ENCODE data around the gene DISC1. TPM values are rescaled to one million over a fixed set of nuclear protein-coding genes. Genes with fewer than 3 reads are reported as not detected.
"Not testable (repeated sequence)": the region's sequence is repeated elsewhere in the genome, so short reads cannot be mapped to it uniquely, and the experiment has no call there.

DISC1 gene
- total RNA-seq, 3 donors from 2014 or later: 12.1 to 18.9 (median 12.4) TPM

GRCh38 chr1:231612393-231613089, 14.0 kb upstream of the DISC1 start:
- H3K4me1 ChIP-seq: no peaks in the 10 kb centered on the region
- DNase-seq (ENCODE audit: low spot score in 2 of 2): no peak
- intact Hi-C loops (cut with DNase I; ENCODE audit: low total_unique reads): no loop called here
- H3K27ac ChIP-seq: no peak overlapping the region
- H3K36me3 ChIP-seq: no peaks in the 10 kb centered on the region
- no peaks in the 10 kb centered on the region for H3K27me3 ChIP-seq
- H3K9me3 ChIP-seq: no peaks in the 10 kb centered on the region
- H3K4me3 ChIP-seq: no peak overlapping the region
- TF ChIP-seq, protein P1, sequence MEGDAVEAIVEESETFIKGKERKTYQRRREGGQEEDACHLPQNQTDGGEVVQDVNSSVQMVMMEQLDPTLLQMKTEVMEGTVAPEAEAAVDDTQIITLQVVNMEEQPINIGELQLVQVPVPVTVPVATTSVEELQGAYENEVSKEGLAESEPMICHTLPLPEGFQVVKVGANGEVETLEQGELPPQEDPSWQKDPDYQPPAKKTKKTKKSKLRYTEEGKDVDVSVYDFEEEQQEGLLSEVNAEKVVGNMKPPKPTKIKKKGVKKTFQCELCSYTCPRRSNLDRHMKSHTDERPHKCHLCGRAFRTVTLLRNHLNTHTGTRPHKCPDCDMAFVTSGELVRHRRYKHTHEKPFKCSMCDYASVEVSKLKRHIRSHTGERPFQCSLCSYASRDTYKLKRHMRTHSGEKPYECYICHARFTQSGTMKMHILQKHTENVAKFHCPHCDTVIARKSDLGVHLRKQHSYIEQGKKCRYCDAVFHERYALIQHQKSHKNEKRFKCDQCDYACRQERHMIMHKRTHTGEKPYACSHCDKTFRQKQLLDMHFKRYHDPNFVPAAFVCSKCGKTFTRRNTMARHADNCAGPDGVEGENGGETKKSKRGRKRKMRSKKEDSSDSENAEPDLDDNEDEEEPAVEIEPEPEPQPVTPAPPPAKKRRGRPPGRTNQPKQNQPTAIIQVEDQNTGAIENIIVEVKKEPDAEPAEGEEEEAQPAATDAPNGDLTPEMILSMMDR (IDR thresholded peaks at IDR 0.05): no peak
- no peak for TF ChIP-seq POLR2AphosphoS5 (IDR thresholded peaks at IDR 0.05)
- no peak for TF ChIP-seq POLR2A (IDR thresholded peaks at IDR 0.05)

DNA sequence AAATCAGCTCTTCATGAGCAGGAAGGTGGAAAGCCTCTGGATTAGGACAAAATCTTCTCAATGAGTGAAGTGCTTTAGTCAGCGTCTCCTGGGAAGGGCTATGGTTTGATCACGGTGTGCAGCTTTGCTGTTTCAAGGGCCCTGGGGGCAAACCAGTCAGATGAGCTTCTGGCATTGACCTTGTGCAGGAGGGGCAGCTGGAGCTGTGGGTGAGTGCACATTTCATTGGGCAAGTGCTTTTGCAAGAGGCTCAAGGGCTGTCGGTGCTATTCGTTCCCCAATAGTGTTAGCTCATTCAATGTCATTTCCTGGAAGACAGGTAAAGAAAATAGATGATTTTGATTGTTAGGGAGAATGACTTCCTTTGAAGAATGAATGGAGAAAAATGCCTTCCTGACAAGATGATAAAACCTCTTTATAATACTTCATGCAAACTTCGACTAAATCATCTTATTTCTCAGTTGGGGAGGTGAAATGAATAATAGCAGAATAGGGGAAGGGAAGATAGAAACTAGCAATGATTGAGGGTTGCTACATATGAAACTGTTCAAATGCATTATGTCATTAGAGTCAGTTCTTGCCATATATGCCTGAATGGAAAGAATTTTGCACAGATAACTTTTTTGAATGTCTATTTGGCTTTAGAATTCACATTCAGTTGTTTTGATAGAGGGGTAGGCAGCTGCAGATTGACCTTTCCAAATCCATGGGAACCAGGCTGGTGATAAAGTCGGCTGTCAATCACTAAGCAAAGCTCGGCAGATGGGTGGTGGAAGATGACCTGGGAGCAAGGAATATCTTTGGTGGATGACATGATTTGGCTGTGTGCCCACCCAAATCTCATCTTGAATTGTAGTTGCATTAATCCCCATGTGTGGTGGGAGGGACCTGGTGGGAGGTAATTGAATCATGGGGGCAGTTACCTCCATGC, 12.9 kb upstream of the DISC1 start:
- Histone ChIP-seq H3K27ac (no peak overlapping the region), H3K36me3 (no peaks in the 10 kb centered on the region), H3K27me3 (no peaks in the 10 kb centered on the region), H3K4me3 (no peak overlapping the region), H3K4me1 (no peaks in the 10 kb centered on the region), H3K9me3 (no peaks in the 10 kb centered on the region)
- no peak for DNase-seq (ENCODE audit: low spot score in 2 of 2)
- TF ChIP-seq POLR2AphosphoS5 (IDR thresholded peaks at IDR 0.05): no peak
- TF ChIP-seq, protein P1 (IDR thresholded peaks at IDR 0.05): no peak
- TF ChIP-seq POLR2A (IDR thresholded peaks at IDR 0.05): no peak
- intact Hi-C loops (cut with DNase I; ENCODE audit: low total_unique reads): no loop called here

- DNase-seq (ENCODE audit: low spot score in 2 of 2): no peak
- no peak for TF ChIP-seq POLR2A (IDR thresholded peaks at IDR 0.05)
- intact Hi-C loops (cut with DNase I; ENCODE audit: low total_unique reads): no loop called here
These were observed 9.9 kb upstream of the DISC1 start for GRCh38 chr1:231616667-231617066.

DNA sequence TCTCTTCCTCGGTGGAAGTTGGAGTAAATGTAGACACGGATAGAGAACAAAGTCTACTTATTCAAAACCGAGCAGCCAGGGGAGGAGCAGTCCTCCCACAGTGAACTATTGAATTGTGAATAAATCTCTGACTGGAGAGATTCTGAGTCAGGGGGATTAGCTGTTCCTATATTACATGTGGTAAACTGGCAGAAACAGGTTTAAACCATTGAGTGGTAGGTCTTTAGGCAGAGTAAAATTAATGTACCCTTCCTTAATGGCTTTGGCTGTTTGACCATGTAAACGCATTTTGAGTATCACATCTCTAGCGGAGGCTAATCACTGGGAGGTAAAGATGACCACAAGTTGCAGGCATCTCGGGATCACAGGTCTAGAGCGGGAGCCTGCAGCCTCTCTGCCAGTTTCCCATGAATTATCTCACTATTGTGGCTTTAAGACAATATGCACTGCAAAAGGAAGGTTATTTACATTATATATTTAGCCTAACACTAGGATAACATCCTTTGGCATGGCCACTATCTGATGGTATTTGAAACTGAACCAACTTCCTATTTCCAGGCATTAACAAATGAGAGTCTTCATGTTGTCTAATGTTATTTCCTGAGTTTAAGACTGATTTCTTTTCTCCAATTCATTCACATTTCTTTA, 7.9 kb upstream of the DISC1 start:
- Histone ChIP-seq H3K27ac (no peak overlapping the region), H3K27me3 (no peaks in the 10 kb centered on the region), H3K4me3 (no peak overlapping the region), H3K36me3 (no peaks in the 10 kb centered on the region), H3K9me3 (no peaks in the 10 kb centered on the region), H3K4me1 (no peaks in the 10 kb centered on the region)
- TF ChIP-seq, protein P1 (IDR thresholded peaks at IDR 0.05): no peak
- TF ChIP-seq POLR2A (IDR thresholded peaks at IDR 0.05) (no peak), POLR2AphosphoS5 (IDR thresholded peaks at IDR 0.05) (no peak)
- no peak for DNase-seq (ENCODE audit: low spot score in 2 of 2)
- intact Hi-C loops (cut with DNase I; ENCODE audit: low total_unique reads): no loop called here

More at GRCh38 chr1:231616667-231617066, 9.9 kb upstream of the DISC1 start:
- no peaks in the 10 kb centered on the region for H3K36me3 ChIP-seq
- H3K9me3 ChIP-seq: no peaks in the 10 kb centered on the region
- H3K27ac ChIP-seq: no peak overlapping the region
- H3K4me1 ChIP-seq: no peaks in the 10 kb centered on the region
- no peak overlapping the region for H3K4me3 ChIP-seq
- H3K27me3 ChIP-seq: no peaks in the 10 kb centered on the region

- intact Hi-C loops (cut with DNase I; ENCODE audit: low total_unique reads): no loop called here
- TF ChIP-seq POLR2A (IDR thresholded peaks at IDR 0.05) (no peak), POLR2AphosphoS5 (IDR thresholded peaks at IDR 0.05) (no peak)
- TF ChIP-seq, protein P1 (IDR thresholded peaks at IDR 0.05): no peak
These were observed 7.3 kb upstream of the DISC1 start for GRCh38 chr1:231619257-231619634.

GRCh38 chr1:231625042-231625441, 1.5 kb upstream of the DISC1 start:
- H3K4me3 ChIP-seq; H3K27me3 ChIP-seq; H3K4me1 ChIP-seq; H3K9me3 ChIP-seq; H3K36me3 ChIP-seq; DNase-seq (ENCODE audit: low spot score in 2 of 2); H3K27ac ChIP-seq; intact Hi-C loops (cut with DNase I; ENCODE audit: low total_unique reads): not testable (repeated sequence)

More at GRCh38 chr1:231619257-231619634, 7.3 kb upstream of the DISC1 start:
- Histone ChIP-seq H3K36me3 (no peaks in the 10 kb centered on the region), H3K4me1 (no peaks in the 10 kb centered on the region), H3K27ac (no peak overlapping the region), H3K4me3 (no peak overlapping the region), H3K9me3 (no peaks in the 10 kb centered on the region), H3K27me3 (no peaks in the 10 kb centered on the region)
- DNase-seq (ENCODE audit: low spot score in 2 of 2): no peak
